ENCODE measurements around the gene TOX2.
A peak's percentile ranks its signal among the peaks of the same experiment; 100 is the strongest.

The TOX2 gene

DNA sequence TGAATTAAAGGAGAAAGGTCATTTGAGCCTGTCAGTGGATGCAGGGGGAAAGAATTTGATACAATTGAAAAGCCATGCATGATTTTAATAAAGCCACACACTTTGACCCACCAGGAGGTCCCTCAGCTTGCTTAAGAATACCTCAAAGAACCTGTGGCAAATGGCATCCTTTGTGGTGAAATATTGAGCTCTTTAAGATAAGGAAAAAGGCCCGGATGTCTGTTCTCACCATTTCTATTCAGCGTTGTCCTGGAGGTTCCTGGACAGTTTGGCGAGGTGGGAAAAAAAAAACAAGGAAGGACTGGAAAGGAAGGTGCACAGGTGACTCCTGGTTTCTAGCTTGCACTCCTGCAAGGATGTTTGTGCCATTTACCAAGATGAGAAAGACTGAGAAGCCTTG, 91.0 kb downstream of the TOX2 start:
- no peak for DNase-seq

DNA sequence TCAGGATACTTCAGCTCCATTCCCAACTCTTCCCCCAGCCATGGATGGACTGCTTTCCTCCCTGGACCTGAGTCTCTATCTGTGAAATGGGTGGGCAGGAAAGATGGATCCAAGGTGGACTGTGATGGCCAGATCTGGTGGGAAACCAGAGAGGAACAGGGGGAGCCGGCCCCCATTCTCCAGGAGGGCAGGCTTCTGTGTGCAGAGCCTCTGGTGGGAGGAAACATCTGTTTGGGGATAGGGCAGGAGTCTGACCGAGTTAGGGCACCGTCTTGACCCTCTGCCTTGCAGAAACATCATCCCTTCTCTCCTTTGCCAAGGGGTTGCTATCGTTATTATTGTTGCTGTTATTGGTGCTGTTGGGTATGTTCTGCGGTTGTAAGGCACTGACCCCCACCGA, 91.5 kb downstream of the TOX2 start:
- peak; percentile 33 for DNase-seq

- peak; percentile 60 for DNase-seq
Observed at GRCh38 chr20:44006578-44006977, 91.9 kb downstream of the TOX2 start.

- DNase-seq = peak; percentile 36
Observed at GRCh38 chr20:44008806-44009678, 94.4 kb downstream of the TOX2 start.

- DNase-seq = no peak
Observed at GRCh38 chr20:44009679-44009992, 95.0 kb downstream of the TOX2 start.

GRCh38 chr20:44010162-44010704, 95.6 kb downstream of the TOX2 start:
- no peak for DNase-seq

DNA sequence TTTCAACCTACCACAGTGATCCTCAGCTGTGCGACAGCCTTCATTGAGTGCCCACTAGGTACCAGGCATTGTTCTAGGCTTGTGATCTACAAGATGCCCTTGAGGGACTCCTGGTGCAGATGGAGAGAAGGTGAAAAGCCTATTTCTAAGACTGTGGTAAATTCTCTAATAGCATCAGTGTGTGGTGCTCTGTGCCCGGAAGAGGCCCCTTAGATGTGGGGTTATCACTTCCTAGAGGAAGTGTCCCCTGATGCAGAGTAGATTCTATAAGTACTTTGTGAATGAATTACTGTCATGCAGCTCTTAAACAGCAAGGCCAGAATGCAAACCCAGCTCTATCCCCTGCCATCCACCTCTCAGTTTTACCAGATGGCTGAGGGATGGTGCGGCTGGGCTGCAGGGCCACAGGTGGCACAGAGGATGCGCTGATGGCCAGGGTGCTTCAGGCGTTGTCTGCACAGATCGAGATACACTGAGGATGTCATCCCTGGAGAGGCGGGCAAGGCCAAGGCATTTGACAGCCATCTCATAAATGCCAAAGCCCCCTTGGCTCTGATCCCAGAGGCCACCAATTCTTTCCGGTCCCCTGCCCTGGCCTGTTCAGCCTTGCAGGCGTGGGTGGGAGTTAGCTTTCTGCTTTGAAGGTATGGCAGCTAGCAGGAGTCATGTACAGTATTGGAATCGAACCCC, 96.7 kb downstream of the TOX2 start:
- no peak for DNase-seq

GRCh38 chr20:44012466-44013226, 98.0 kb downstream of the TOX2 start:
- DNase-seq = no peak

DNA sequence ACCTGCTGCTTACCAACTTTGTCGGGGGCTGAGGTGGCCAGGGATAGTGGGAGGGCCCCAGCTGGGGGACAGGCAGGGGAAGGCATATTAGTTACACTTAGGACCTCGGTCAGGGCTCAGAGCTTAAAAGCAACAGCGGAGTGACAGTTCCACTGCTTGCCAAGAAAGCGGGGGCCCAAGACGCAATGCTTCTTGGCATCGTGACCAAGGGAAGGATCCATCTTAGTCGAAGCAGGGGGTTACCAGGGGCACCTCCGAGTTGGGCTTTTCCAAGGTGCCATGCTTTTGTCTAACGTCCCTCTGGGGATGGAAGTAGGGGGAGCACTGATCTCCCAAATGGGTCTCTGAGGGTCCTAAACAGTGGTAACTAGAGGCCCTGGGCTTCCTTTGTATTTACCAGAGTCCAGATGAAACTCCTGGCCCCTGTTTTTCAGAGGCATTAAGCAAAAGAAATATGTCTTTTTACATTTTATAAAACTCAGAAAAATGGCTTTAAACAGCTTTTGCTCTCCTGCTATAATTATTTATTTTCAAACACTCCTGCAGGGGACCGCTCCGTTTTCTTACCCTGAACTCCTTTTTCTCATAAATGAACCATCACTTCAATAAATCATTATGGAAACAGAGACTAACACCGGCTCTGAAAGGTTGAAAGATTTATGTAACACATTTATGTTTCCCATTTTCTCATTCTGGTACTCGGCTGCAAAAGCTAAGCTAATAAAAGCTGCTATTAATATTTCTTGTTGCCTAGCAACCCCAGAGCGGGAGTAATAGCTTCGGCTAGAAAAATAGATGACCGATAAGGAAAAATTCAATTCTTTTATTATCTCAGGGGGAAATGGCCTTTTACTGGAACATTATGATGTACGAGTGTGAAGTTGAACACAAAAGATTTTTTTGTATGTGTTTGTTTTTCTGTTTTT, 100.4 kb downstream of the TOX2 start:
- no peak for DNase-seq

GRCh38 chr20:44015733-44016103, 101.1 kb downstream of the TOX2 start:
- no peak for DNase-seq

DNA sequence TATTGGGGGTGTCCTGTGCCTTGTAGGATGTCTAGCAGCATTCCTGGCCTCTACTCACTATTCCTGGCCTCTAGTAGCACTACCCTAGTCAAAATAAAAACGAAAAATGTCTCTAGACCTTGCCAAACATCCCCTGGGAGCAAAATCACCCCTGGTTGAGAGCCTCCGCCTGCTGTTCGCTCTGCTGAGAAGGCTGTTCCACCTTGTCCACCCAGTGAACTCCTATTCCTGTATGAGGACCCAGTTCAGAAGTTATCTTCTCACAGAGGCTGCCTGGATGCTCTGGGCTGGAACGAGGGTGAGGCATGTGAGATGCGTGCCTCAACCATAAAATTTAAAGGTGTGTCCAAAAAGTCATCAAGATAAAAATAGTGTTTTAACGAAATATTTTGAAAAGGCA, 101.9 kb downstream of the TOX2 start:
- DNase-seq = no peak

DNA sequence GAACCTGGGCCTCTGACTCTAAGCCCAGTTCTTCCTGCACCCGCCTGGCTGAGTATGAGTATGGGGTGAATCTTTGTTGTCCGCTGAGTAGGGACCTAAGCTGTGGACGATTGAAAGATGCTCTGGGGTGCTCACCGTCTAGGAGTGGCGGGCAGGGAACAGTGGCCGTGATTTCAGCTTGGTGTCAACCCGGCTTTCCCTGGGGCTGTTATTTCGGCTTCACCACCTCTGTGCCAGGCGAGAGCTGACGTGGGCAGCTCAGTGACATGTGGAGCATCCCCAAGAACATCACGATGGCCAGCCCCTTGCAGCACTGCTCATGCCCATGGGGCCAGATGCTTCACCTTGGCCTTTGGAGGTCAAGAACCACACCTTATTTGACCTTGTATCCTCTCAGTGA, 102.6 kb downstream of the TOX2 start:
- DNase-seq = no peak

DNA sequence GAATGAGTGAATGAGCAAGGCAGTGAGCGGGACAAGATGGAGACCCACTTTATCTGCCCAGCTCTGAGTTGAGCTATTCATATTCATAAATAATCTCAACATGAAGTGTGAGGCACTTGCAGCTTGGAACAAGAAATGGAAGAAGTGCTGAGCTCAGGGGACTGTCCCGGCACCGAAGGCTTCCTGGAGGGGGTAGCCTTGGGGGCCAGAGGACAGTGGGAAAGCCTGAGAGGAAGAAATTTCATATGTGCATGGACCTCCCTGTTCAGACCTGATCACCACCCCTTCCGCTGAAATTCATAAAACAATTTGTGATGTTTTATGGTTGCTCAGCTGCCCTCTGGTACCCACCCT, 103.2 kb downstream of the TOX2 start:
- DNase-seq = no peak

DNA sequence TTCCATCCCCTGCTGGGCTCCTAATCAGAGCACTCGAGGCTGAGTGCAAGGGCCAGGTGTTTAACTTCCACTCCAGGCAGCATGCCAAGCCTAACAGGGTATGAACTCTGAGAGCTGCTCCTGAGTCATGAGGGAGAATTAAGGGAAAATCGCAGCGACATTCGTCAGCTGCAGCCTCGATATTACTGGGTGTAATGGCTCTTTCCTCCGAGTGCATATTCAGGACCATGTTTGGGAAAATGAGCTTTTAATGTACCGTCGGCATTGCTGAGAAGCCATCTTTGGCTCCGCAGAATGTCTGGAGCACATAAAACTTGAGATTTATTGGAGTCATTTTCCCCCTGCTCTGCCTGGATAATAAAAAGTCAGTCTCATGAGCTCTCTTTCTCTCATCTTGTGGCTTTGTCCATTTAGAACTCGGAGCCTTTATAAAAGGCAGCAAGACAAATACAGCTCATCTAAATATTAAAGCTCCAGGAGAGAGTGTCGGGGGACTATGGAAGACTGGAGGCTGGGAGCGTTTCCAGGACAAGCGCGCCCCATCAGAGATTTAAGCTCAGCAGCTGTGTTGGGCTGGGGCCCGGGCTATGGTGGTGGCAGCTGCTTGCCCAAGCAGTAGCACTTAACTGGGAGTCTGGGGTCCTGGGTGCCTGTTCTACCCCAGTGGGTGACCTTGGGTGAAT, 103.7 kb downstream of the TOX2 start:
- no peak for DNase-seq

DNA sequence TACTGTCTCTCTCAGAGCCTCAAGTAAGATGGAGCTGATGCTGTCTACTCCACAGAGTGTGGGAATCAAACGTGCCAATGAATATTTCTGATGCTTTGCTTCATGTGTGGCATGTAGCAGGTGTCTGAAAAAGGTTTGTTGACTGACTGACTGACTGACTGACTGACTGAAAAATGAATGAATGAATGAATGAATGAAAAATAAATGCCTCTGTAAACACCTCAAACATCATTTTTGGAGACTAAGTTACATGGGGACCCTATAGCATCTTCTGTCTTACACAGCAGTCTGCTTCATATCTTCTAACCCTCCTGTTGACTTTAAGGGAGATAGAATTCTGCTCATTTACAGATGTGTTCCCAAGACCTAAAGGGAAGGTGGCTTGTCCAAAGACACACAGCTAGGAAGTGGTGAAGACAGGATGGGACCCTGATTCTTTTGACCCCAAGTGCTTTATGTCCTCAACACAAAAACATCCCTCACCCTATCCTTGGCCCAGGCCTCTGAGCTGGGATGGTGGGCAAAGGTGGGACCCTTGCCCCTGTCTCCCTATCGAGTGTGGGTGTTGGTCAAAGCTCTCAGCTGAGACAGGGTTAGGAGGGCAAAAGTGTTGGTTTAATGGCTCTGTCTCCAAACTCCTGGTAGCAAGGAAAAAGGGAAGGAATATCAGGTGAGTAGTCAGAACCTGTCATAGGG, 104.4 kb downstream of the TOX2 start:
- peak; percentile 17 for DNase-seq

- DNase-seq = peak; percentile 56
Observed at GRCh38 chr20:44019638-44020335, 105.1 kb downstream of the TOX2 start.

DNA sequence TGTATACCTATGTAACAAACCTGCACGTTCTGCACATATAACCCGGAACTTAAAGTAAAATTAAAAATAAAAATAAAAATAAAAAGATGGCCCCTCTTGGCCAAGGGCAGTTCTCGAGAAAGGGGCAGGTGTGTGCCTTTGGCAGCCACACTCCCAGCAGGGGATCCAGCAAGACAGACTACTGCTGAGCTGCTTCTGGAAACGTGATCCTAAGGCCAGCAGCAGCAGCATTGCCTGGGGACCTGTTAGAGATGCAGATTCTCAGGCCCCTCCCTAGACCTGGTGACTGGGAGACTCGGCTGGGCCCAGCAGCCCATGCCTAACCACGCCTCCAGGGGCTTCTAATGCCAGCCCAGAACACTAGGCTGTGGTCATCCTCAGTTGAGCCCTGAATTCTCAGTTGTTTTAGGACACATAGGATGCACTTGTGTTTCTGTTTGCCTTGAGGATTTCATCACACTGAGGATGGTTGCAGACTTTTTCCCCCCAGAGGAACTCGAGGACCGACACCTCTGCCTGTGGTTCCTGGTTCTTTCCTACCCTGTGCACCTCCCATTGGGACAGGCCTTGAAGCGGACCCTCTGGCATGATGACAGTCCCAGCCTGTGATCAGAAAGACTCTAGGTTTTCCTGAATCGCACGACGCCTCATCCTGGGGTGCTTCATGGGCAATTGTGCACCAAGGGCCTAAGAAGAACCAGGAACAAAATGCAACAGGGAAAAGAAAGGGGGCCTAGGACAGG, 105.9 kb downstream of the TOX2 start:
- DNase-seq = peak; percentile 57

DNA sequence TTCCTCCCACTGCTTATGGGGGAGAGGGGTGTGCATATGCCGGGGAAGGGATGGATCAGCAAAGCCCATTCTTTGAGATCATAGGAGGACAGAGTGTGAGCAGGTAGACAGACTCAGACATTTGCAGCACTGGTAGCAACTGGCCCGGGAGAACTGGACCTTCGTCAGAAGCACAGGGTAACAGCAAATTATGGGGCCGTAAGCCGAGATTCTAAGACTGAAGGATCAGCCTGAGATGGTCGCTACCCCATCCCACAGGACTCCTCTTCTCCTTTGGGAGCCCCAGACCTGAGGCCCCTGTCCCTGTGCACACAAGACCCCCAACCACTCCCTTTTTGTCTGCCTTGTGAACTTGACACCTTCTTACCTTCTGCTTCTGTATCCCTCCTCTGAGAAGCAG, 106.5 kb downstream of the TOX2 start:
- DNase-seq = peak; percentile 32

DNA sequence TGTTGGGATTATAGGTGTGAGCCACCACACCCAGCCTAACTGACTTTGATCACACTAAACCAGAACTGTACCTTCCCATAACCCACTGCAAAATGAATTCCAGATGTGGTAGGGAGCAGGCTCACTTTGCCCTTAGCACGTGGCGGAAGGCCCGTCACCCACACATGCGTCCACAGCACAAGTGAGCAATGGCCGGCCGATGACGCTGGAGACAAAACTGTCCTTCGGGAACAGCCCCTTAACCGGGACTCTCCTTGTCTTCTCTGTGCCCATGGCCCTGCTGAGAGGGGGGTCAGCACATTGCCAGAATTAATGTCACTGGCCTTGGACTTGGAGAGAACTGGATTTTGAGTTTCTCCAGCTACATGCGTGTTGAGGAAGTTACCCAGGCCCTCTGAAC, 107.2 kb downstream of the TOX2 start:
- DNase-seq = peak; percentile 41

- DNase-seq = peak; percentile 28
Observed at GRCh38 chr20:44022464-44022863, 107.8 kb downstream of the TOX2 start.
